ENCODE measurements around the gene FAM107A.

FAM107A gene

GRCh38 chr3:58566398-58567250 is 10.6 kb downstream of the FAM107A start:
- no peak for DNase-seq (ENCODE audit: low spot score)

- DNase-seq (ENCODE audit: low spot score) = no peak
Observed at GRCh38 chr3:58565621-58566397, 11.4 kb downstream of the FAM107A start.

GRCh38 chr3:58564456-58565160 is 12.6 kb downstream of the FAM107A start:
- peak; percentile 83 for DNase-seq (ENCODE audit: low spot score)

- DNase-seq (ENCODE audit: low spot score) = no peak
Observed at GRCh38 chr3:58564054-58564453, 13.1 kb downstream of the FAM107A start.

- no peak for DNase-seq (ENCODE audit: low spot score)
Observed at GRCh38 chr3:58563386-58564035, 13.7 kb downstream of the FAM107A start.

GRCh38 chr3:58562498-58562897 is 14.7 kb downstream of the FAM107A start:
- DNase-seq (ENCODE audit: low spot score) = no peak

- DNase-seq (ENCODE audit: low spot score) = peak; percentile 57
Observed at GRCh38 chr3:58560771-58561311, 16.4 kb downstream of the FAM107A start.

GRCh38 chr3:58559586-58559985 is 17.6 kb downstream of the FAM107A start:
- DNase-seq (ENCODE audit: low spot score) = no peak

GRCh38 chr3:58557491-58557890 is 19.7 kb downstream of the FAM107A start:
- no peak for DNase-seq (ENCODE audit: low spot score)

- no peak for DNase-seq (ENCODE audit: low spot score)
Observed at GRCh38 chr3:58556761-58557221, 20.4 kb downstream of the FAM107A start.

GRCh38 chr3:58556001-58556400 is 21.2 kb downstream of the FAM107A start:
- no peak for DNase-seq (ENCODE audit: low spot score)

- DNase-seq (ENCODE audit: low spot score) = no peak
Observed at GRCh38 chr3:58555203-58555602, 22.0 kb downstream of the FAM107A start.

GRCh38 chr3:58553003-58553402 is 24.2 kb downstream of the FAM107A start:
- DNase-seq (ENCODE audit: low spot score) = no peak

GRCh38 chr3:58551636-58552180 is 25.5 kb downstream of the FAM107A start:
- DNase-seq (ENCODE audit: low spot score) = no peak

GRCh38 chr3:58544541-58544940 is 32.6 kb downstream of the FAM107A start:
- DNase-seq (ENCODE audit: low spot score) = no peak

- no peak for DNase-seq (ENCODE audit: low spot score)
Observed at GRCh38 chr3:58540176-58540858, 36.9 kb downstream of the FAM107A start.

- no peak for DNase-seq (ENCODE audit: low spot score)
Observed at GRCh38 chr3:58539626-58540025, 37.6 kb downstream of the FAM107A start.

GRCh38 chr3:58537412-58538301 is 39.5 kb downstream of the FAM107A start:
- DNase-seq (ENCODE audit: low spot score) = no peak

GRCh38 chr3:58536501-58537411 is 40.4 kb downstream of the FAM107A start, which contains the start of gene ACOX2:
TSS of gene ACOX2 (minus strand) at chr3:58537190. CDS start at chr3:58535106, 2,084 bp downstream.
- no peak for DNase-seq (ENCODE audit: low spot score)

Data from kidney capillary endothelial cell (primary cell).